GM21381 (cell line): ENCODE results near the gene PAX6.

Experiments used
- ATAC-seq: cut with Tn5 transposase; IDR thresholded peaks from one replicate; pipeline ENCODE4 v1.9.1; 2021; ENCODE audit warnings: mild to moderate bottlenecking, moderate library complexity; ENCODE audit not compliant: unreplicated experiment

Gene PAX6

GRCh38 chr11:31809857-31810778, 1.0 kb downstream of the PAX6 start:
- ATAC-seq, result no peak

- ATAC-seq, result no peak
Observed at GRCh38 chr11:31809541-31809856, 1.6 kb downstream of the PAX6 start.

GRCh38 chr11:31808721-31809540, 2.2 kb downstream of the PAX6 start:
- no peak for ATAC-seq

- no peak for ATAC-seq
Observed at GRCh38 chr11:31807799-31808667, 3.1 kb downstream of the PAX6 start.

- ATAC-seq, result no peak
Observed at GRCh38 chr11:31806928-31807798, 4.0 kb downstream of the PAX6 start.

- no peak for ATAC-seq
Observed at GRCh38 chr11:31806186-31806927, 4.8 kb downstream of the PAX6 start.

- no peak for ATAC-seq
Observed at GRCh38 chr11:31805629-31806185, 5.4 kb downstream of the PAX6 start.

- ATAC-seq, result no peak
Observed at GRCh38 chr11:31805037-31805628, 6.0 kb downstream of the PAX6 start.

GRCh38 chr11:31804312-31805036, 6.6 kb downstream of the PAX6 start:
- no peak for ATAC-seq

- ATAC-seq, result no peak
Observed at GRCh38 chr11:31803813-31804311, 7.3 kb downstream of the PAX6 start.

GRCh38 chr11:31802990-31803812, 7.9 kb downstream of the PAX6 start:
- ATAC-seq, result no peak

- no peak for ATAC-seq
Observed at GRCh38 chr11:31802609-31802989, 8.5 kb downstream of the PAX6 start.

- no peak for ATAC-seq
Observed at GRCh38 chr11:31802000-31802551, 9.0 kb downstream of the PAX6 start.

- ATAC-seq, result no peak
Observed at GRCh38 chr11:31801298-31801702, 9.8 kb downstream of the PAX6 start.

- no peak for ATAC-seq
Observed at GRCh38 chr11:31800398-31801265, 10.5 kb downstream of the PAX6 start.
